Breast epithelium (tissue), 4 donors: ENCODE measurements around the gene NCKAP1. TPM values are rescaled to one million over a fixed set of nuclear protein-coding genes. Genes with fewer than 3 reads are reported as not detected.

ENCODE experiments used
- DNase-seq, 2 donors: peaks; one replicate each; pipeline ENCODE4 v3.0.0-alpha.2; 2019; ENCODE audit warnings: low spot score in 2 of 2
- H3K27ac ChIP-seq, 2 donors: fragments of 200-600 bp; sonication (generic) in 1 of 2; one replicate each; pipeline ENCODE4 v1.5.1; 2016 to 2019; ENCODE audit warnings: mild to moderate bottlenecking in 1 of 2
- H3K27me3 ChIP-seq, 2 donors: fragments of 200-600 bp; sonication (generic) in 1 of 2; one replicate each; pipeline versions ENCODE4 v1.5.1 to v1.6.0; 2017 to 2019; ENCODE audit warnings: control low read depth in 1 of 2, mild to moderate bottlenecking in 1 of 2
- H3K36me3 ChIP-seq: fragments of 200-600 bp; one replicate; pipeline ENCODE4 v1.5.1; 2019
- H3K4me1 ChIP-seq, 2 donors: fragments of 200-600 bp; sonication (generic); one replicate each; pipeline ENCODE4 v1.5.1; 2016 to 2019; ENCODE audit warnings: control low read depth in 1 of 2
- H3K4me3 ChIP-seq, 3 donors: fragments of 200-600 bp; sonication (generic); 1 replicate in 2 of 3; 2 replicates in 1 of 3; pipeline ENCODE4 v1.5.1; 2016 to 2019; ENCODE audit warnings: mild to moderate bottlenecking in 3 of 3, moderate library complexity in 2 of 3
- H3K9me3 ChIP-seq, 2 donors: fragments of 200-600 bp; sonication (generic) in 1 of 2; one replicate each; pipeline ENCODE4 v1.5.1; 2016 to 2019; ENCODE audit warnings: control low read depth in 1 of 2
- POLR2A ChIP-seq: fragments of 450-650 bp; IDR thresholded peaks from one replicate; pipeline ENCODE4 v1.6.1; 2016; ENCODE audit warnings: antibody characterized with exemption, mild to moderate bottlenecking, moderate library complexity
- POLR2AphosphoS5 ChIP-seq, 3 donors: sonication (generic); formaldehyde crosslinking; IDR thresholded peaks; one replicate each; pipeline ENCODE4 v1.6.1; 2017; ENCODE audit warnings: antibody characterized with exemption in 3 of 3
- intact Hi-C: fragments of 100-400 bp; cut with DNase I; formaldehyde crosslinking; loops from one replicate; pipeline ENCODE4 v1.15.1; 2023; ENCODE audit warnings: low total_unique reads
- total RNA-seq, 3 donors: library from RNA; depleted of rRNA; stranded (reverse); fragments of >200 nt; gene quantifications; one replicate each; pipeline ENCODE4 v1.1.0, GENCODE V29; 2016
- TF ChIP-seq, protein P1 (sequence below), 3 donors: fragments of 450-650 bp; IDR thresholded peaks; one replicate each; pipeline ENCODE4 v1.5.1; 2016 to 2017; ENCODE audit warnings: antibody characterized with exemption in 3 of 3, mild to moderate bottlenecking in 3 of 3, moderate library complexity in 3 of 3

The NCKAP1 gene
- total RNA-seq = 100 to 1,000 TPM; 122 to 270 (median 186) TPM

DNA sequence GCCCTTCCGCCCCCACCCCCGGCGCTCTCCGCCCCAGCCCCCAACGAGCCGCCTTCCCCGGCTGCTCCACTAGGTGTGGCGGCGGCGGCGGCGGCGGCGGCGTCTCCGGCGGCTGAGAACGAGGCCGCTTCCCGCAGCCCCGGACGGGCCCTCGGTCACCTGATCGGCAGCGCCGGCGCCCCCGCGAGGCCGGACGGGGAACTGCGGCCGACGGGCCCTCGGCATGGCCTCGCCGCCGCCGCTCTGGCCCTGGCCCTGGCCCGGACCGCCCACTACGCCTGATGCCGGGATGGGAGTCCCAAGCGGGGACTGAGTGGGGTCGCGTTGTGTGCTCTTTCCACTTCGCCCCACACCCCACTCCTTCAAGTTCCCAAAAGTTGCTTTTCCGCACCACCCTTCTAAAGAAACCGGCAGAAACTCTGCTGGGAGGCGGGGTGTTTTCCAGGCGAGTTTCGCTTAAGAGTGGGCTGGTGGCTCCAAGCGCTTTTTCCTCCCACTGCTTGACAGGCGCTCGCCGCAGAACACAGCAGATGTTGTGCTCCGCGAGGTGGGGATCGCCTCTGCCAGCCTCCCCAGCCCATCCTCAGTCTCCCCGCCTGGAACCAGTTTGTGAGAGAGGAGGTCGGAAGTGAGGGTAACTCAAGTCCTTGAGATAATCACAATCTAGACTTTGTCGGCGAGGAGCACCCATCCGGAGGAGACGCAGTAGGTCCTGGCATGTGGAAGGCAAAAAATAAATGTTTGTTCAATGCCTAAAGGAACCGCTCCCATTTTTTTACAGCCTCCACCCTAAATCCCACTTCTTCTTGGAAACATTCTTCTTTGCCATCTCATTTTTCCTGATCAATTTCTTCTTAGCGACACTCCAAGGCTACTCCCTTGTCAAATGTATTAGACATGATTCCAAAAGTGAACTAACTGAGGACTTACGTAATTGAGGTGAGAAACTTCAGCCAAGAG is at the start of gene NCKAP1:
Gene NCKAP1, minus strand, starts transcription at position 117 of the 960 bp plus-strand sequence. CDS start 358 bp downstream, outside the sequence.
- TF ChIP-seq, protein P1, sequence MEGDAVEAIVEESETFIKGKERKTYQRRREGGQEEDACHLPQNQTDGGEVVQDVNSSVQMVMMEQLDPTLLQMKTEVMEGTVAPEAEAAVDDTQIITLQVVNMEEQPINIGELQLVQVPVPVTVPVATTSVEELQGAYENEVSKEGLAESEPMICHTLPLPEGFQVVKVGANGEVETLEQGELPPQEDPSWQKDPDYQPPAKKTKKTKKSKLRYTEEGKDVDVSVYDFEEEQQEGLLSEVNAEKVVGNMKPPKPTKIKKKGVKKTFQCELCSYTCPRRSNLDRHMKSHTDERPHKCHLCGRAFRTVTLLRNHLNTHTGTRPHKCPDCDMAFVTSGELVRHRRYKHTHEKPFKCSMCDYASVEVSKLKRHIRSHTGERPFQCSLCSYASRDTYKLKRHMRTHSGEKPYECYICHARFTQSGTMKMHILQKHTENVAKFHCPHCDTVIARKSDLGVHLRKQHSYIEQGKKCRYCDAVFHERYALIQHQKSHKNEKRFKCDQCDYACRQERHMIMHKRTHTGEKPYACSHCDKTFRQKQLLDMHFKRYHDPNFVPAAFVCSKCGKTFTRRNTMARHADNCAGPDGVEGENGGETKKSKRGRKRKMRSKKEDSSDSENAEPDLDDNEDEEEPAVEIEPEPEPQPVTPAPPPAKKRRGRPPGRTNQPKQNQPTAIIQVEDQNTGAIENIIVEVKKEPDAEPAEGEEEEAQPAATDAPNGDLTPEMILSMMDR (IDR thresholded peaks at IDR 0.05) = peak; percentile 24 to 99 (median 47)
- TF ChIP-seq POLR2A (no peak), POLR2AphosphoS5 (IDR thresholded peaks at IDR 0.05) (peak; percentile 9 to 62 (median 11))
- intact Hi-C loops = no loop called here
- peaks cover 0 to 18% of the 10 kb centered on the region in 2 donors for H3K4me1 ChIP-seq

DNA sequence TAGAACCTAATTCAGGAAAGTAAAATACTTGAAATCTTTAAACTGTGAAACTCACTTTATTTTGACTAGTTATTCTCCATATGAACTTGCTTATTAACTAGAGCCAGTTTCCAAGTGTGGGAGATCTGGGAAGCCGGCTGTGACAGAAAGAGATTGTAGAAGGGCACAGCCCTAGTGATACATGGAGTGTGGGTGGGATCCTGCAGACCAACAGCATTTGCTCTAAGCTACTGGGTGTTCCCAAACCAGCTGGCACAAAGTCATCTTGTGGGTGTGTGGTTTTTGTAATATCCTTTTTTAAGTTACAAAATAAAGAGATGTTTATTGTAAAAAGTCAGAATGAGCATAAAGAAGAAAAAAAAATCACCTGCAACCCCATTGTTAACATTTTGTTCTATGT is 43.7 kb upstream of the NCKAP1 start:
- Histone ChIP-seq H3K36me3 (no peaks in the 10 kb centered on the region), H3K27me3 (no peaks in the 10 kb centered on the region), H3K4me1 (no peaks in the 10 kb centered on the region), H3K4me3 (no peak overlapping the region), H3K27ac (no peak overlapping the region), H3K9me3 (no peaks in the 10 kb centered on the region)
- TF ChIP-seq POLR2AphosphoS5 (IDR thresholded peaks at IDR 0.05) (no peak), POLR2A (no peak)
- TF ChIP-seq, protein P1 (IDR thresholded peaks at IDR 0.05) = no peak
- intact Hi-C loops = loop anchor here (2.0 kb wide), 1 partner anchor 47 kb away; no protein-coding TSS in a partner anchor
- no peak for DNase-seq

More for the DNA sequence above, at the start of gene NCKAP1:
- Histone ChIP-seq H3K4me3 (peak within 1 kb of the TSS; percentile 87 to 96 (median 93)), H3K36me3 (no peaks in the 10 kb centered on the region), H3K27ac (peak within 1 kb of the TSS; percentile 100), H3K27me3 (no peaks in the 10 kb centered on the region), H3K9me3 (no peaks in the 10 kb centered on the region)
- DNase-seq = peak; percentile 84 to 89

DNA sequence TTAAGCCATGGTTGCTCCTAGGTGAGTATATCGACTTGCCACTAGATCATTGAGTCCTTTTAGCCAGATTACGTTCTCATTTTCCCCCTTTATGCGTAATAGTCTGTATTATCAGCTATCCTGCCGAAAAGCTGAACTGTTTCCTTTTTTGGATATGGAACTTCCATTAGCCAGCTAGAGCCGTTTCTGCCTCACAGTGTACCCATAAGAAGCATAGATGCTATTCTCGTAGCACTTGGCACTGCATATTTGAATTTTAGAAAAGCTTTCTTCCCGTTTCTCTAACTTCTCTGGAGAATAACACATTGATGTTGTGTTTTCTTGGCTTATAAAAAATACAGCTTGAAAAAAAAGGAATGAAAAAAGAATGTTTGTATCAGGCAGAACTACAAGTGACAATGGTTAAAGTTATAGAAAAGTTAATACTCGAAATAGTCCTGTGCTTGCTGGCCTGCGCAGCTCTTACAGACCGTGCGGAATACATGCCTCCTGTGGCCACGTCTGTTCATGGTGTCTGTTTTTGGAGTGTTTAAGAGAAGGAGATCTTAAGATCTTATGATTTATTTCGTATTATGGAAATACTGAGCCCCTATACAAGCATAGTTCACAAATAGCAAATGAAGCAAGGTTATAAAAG is 41.0 kb upstream of the NCKAP1 start:
- Histone ChIP-seq H3K27ac (peak overlapping the region; percentile 85 to 87), H3K36me3 (no peaks in the 10 kb centered on the region), H3K27me3 (no peaks in the 10 kb centered on the region), H3K9me3 (no peaks in the 10 kb centered on the region), H3K4me1 (no peaks in the 10 kb centered on the region), H3K4me3 (peak overlapping the region; percentile 63 to 69 (median 67))
- DNase-seq = no peak
- intact Hi-C loops = no loop called here
- no peak for TF ChIP-seq POLR2AphosphoS5 (IDR thresholded peaks at IDR 0.05)
- TF ChIP-seq, protein P1 (IDR thresholded peaks at IDR 0.05) = no peak
- no peak for TF ChIP-seq POLR2A

GRCh38 chr2:183078464-183079138 is 40.3 kb upstream of the NCKAP1 start, which contains the start of gene DUSP19:
DUSP19 (plus strand) TSS chr2:183078747; CDS start chr2:183078934, 187 bp downstream.
- Histone ChIP-seq H3K27me3 (no peaks in the 10 kb centered on the region), H3K36me3 (no peaks in the 10 kb centered on the region), H3K9me3 (no peaks in the 10 kb centered on the region), H3K27ac (peak within 1 kb of the TSS; percentile 85 to 87), H3K4me3 (peak within 1 kb of the TSS; percentile 63 to 69 (median 67)), H3K4me1 (no peaks in the 10 kb centered on the region)
- peak; percentile 89 to 95 for DNase-seq
- TF ChIP-seq POLR2A (no peak), POLR2AphosphoS5 (IDR thresholded peaks at IDR 0.05) (peak in 2 of 3 donors; percentile 65 to 67)
- TF ChIP-seq, protein P1 (IDR thresholded peaks at IDR 0.05) = no peak
- intact Hi-C loops = no loop called here
